ENCODE measurements around the gene KSR2. TPM values are rescaled to one million over a fixed set of nuclear protein-coding genes. Genes with fewer than 3 reads are reported as not detected.

Gene KSR2
- total RNA-seq, 1 donor from 2014 or later: 0.47 TPM

GRCh38 chr12:117438809-117439208, 530.0 kb downstream of the KSR2 start:
- no peak for TF ChIP-seq CTCF (IDR thresholded peaks at IDR 0.05; ENCODE audit: partially characterized antibody, unreplicated experiment)
- H3K27ac Mint-ChIP-seq (ENCODE audit: unreplicated experiment): no peak overlapping the region
- DNase-seq: no peak
- H3K27me3 Mint-ChIP-seq (ENCODE audit: unreplicated experiment): peaks cover 3% of the 10 kb centered on the region
- no peaks in the 10 kb centered on the region for H3K4me1 Mint-ChIP-seq (ENCODE audit: low read depth, unreplicated experiment)
- no peaks in the 10 kb centered on the region for H3K9me3 Mint-ChIP-seq (ENCODE audit: unreplicated experiment)
- no peaks in the 10 kb centered on the region for H3K36me3 Mint-ChIP-seq (ENCODE audit: unreplicated experiment)
- H3K4me3 Mint-ChIP-seq (ENCODE audit: unreplicated experiment): no peak overlapping the region

GRCh38 chr12:117437516-117438255, 531.1 kb downstream of the KSR2 start:
- H3K9me3 Mint-ChIP-seq (ENCODE audit: unreplicated experiment): no peaks in the 10 kb centered on the region
- peaks cover 3% of the 10 kb centered on the region for H3K27me3 Mint-ChIP-seq (ENCODE audit: unreplicated experiment)
- H3K36me3 Mint-ChIP-seq (ENCODE audit: unreplicated experiment): no peaks in the 10 kb centered on the region
- TF ChIP-seq CTCF (IDR thresholded peaks at IDR 0.05; ENCODE audit: partially characterized antibody, unreplicated experiment): no peak
- no peak overlapping the region for H3K4me3 Mint-ChIP-seq (ENCODE audit: unreplicated experiment)
- no peaks in the 10 kb centered on the region for H3K4me1 Mint-ChIP-seq (ENCODE audit: low read depth, unreplicated experiment)
- H3K27ac Mint-ChIP-seq (ENCODE audit: unreplicated experiment): no peak overlapping the region
- DNase-seq: no peak

GRCh38 chr12:117433878-117434277, 534.9 kb downstream of the KSR2 start:
- DNase-seq: no peak
- Mint-ChIP-seq H3K27ac (ENCODE audit: unreplicated experiment) (no peak overlapping the region), H3K36me3 (ENCODE audit: unreplicated experiment) (no peaks in the 10 kb centered on the region), H3K4me1 (ENCODE audit: low read depth, unreplicated experiment) (no peaks in the 10 kb centered on the region), H3K27me3 (ENCODE audit: unreplicated experiment) (no peaks in the 10 kb centered on the region), H3K9me3 (ENCODE audit: unreplicated experiment) (no peaks in the 10 kb centered on the region), H3K4me3 (ENCODE audit: unreplicated experiment) (no peak overlapping the region)
- TF ChIP-seq CTCF (IDR thresholded peaks at IDR 0.05; ENCODE audit: partially characterized antibody, unreplicated experiment): no peak

GRCh38 chr12:117430246-117430645, 538.5 kb downstream of the KSR2 start:
- H3K27me3 Mint-ChIP-seq (ENCODE audit: unreplicated experiment): no peaks in the 10 kb centered on the region

More at GRCh38 chr12:117430246-117430645, 538.5 kb downstream of the KSR2 start:
- Mint-ChIP-seq H3K4me3 (ENCODE audit: unreplicated experiment) (no peak overlapping the region), H3K9me3 (ENCODE audit: unreplicated experiment) (no peaks in the 10 kb centered on the region), H3K36me3 (ENCODE audit: unreplicated experiment) (no peaks in the 10 kb centered on the region), H3K27ac (ENCODE audit: unreplicated experiment) (no peak overlapping the region), H3K4me1 (ENCODE audit: low read depth, unreplicated experiment) (no peaks in the 10 kb centered on the region)
- no peak for DNase-seq
- no peak for TF ChIP-seq CTCF (IDR thresholded peaks at IDR 0.05; ENCODE audit: partially characterized antibody, unreplicated experiment)
